AG10803 (cell line): ENCODE measurements around the gene CTSL.

Source experiments
- DNase-seq: peaks from one replicate; pipeline ENCODE4 v3.0.0; 2010; ENCODE audit warnings: low read depth
- H3K4me3 ChIP-seq: 2 replicates; pipeline ENCODE4 v1.5.1; 2011; ENCODE audit warnings: mild to moderate bottlenecking, low read length, control low read depth
- CTCF ChIP-seq: conservative IDR thresholded peaks from 2 replicates; pipeline ENCODE4 v1.5.1; 2011; ENCODE audit warnings: mild to moderate bottlenecking, low read length, control low read depth, inconsistent platforms

Gene CTSL

GRCh38 chr9:87776481-87777379 is 50.8 kb downstream of the CTSL start:
- H3K4me3 ChIP-seq: no peak overlapping the region
- no peak for TF ChIP-seq CTCF
- no peak for DNase-seq

GRCh38 chr9:87778996-87779395 is 53.1 kb downstream of the CTSL start:
- no peak for DNase-seq
- no peak for TF ChIP-seq CTCF
- no peak overlapping the region for H3K4me3 ChIP-seq
